Naive B cell (primary cell): ENCODE data around the gene VEPH1. TPM values are rescaled to one million over a fixed set of nuclear protein-coding genes. Genes with fewer than 3 reads are reported as not detected.

ENCODE experiments used
- ATAC-seq, 2 donors: fragments of 150-1000 bp; cut with Tn5 transposase; 2 replicates each; pipeline ENCODE4 v1.10.0; 2021; ENCODE audit warnings: low read depth in 2 of 2, mild to moderate bottlenecking in 2 of 2, moderate library complexity in 2 of 2
- DNase-seq: peaks from one replicate; pipeline ENCODE4 v3.0.0; 2022
- H3K27ac Mint-ChIP-seq, 6 donors: one replicate each; pipeline ENCODE4 v1.8.0; 2020 to 2022; ENCODE audit warnings: mild to moderate bottlenecking in 6 of 6, mixed read lengths in 6 of 6, moderate library complexity in 5 of 6, inconsistent platforms in 2 of 6
- H3K27me3 Mint-ChIP-seq, 3 donors: one replicate each; pipeline ENCODE4 v1.8.0; 2021 to 2022; ENCODE audit warnings: mixed read lengths in 3 of 3, mild to moderate bottlenecking in 1 of 3
- H3K36me3 Mint-ChIP-seq, 2 donors: one replicate each; pipeline ENCODE4 v1.8.0; 2020 to 2022; ENCODE audit warnings: mixed read lengths in 2 of 2, inconsistent platforms in 1 of 2, mild to moderate bottlenecking in 1 of 2
- H3K4me1 Mint-ChIP-seq, 3 donors: one replicate each; pipeline ENCODE4 v1.8.0; 2020 to 2022; ENCODE audit warnings: mixed read lengths in 3 of 3, inconsistent platforms in 1 of 3, mild to moderate bottlenecking in 1 of 3, moderate library complexity in 1 of 3
- H3K4me3 Mint-ChIP-seq, 8 donors: one replicate each; pipeline ENCODE4 v1.8.0; 2020 to 2022; ENCODE audit warnings: mild to moderate bottlenecking in 8 of 8, mixed read lengths in 8 of 8, moderate library complexity in 8 of 8, inconsistent platforms in 2 of 8
- H3K9me3 Mint-ChIP-seq, 7 donors: one replicate each; pipeline ENCODE4 v1.8.0; 2020 to 2022; ENCODE audit warnings: mixed read lengths in 7 of 7, mild to moderate bottlenecking in 5 of 7, inconsistent platforms in 2 of 7, moderate library complexity in 1 of 7
- polyA plus RNA-seq, 6 donors: library from polyadenylated mRNA; unstranded; fragments of 300-500 nt; fragmentation: Illumina TruSeq; gene quantifications; one replicate each; pipeline ENCODE4 v1.2.3, GENCODE V29; 2021; ENCODE audit warnings: low read depth in 6 of 6

The VEPH1 gene
- polyA plus RNA-seq, 6 donors from 2014 or later: 0.20 to 1.6 TPM; not detected in 4

- H3K9me3 Mint-ChIP-seq: peaks cover 0 to 4% (median 0%) of the 10 kb centered on the region in 7 donors
- peak overlapping the region in 1 of 6 donors; percentile 50 for H3K27ac Mint-ChIP-seq
- peaks cover 0 to 6% (median 0%) of the 10 kb centered on the region in 3 donors for H3K4me1 Mint-ChIP-seq
- peaks cover 0 to 13% of the 10 kb centered on the region in 2 donors for H3K36me3 Mint-ChIP-seq
- ATAC-seq (no peak), DNase-seq (no peak)
- H3K27me3 Mint-ChIP-seq: no peaks in the 10 kb centered on the region
- no peak overlapping the region for H3K4me3 Mint-ChIP-seq
Measured at GRCh38 chr3:157247391-157247790, 255.8 kb downstream of the VEPH1 start.

GRCh38 chr3:157242836-157243235, 260.4 kb downstream of the VEPH1 start:
- Mint-ChIP-seq H3K4me3 (no peak overlapping the region), H3K4me1 (peaks cover 3 to 6% (median 4%) of the 10 kb centered on the region in 3 donors), H3K36me3 (no peaks in the 10 kb centered on the region), H3K27me3 (no peaks in the 10 kb centered on the region), H3K9me3 (no peaks in the 10 kb centered on the region), H3K27ac (no peak overlapping the region)
- no peak for DNase-seq
- ATAC-seq: no peak

- Mint-ChIP-seq H3K4me3 (no peak overlapping the region), H3K36me3 (no peaks in the 10 kb centered on the region), H3K27me3 (no peaks in the 10 kb centered on the region), H3K27ac (no peak overlapping the region), H3K4me1 (peaks cover 3 to 6% (median 4%) of the 10 kb centered on the region in 3 donors), H3K9me3 (no peaks in the 10 kb centered on the region)
- ATAC-seq: no peak
- DNase-seq: no peak
Measured at GRCh38 chr3:157241599-157241998, 261.6 kb downstream of the VEPH1 start.

GRCh38 chr3:157240408-157240807, 262.8 kb downstream of the VEPH1 start:
- Mint-ChIP-seq H3K36me3 (no peaks in the 10 kb centered on the region), H3K4me1 (peaks cover 3 to 6% (median 4%) of the 10 kb centered on the region in 3 donors), H3K27me3 (no peaks in the 10 kb centered on the region), H3K9me3 (no peaks in the 10 kb centered on the region), H3K4me3 (no peak overlapping the region), H3K27ac (no peak overlapping the region)
- ATAC-seq (no peak), DNase-seq (no peak)

GRCh38 chr3:157239082-157239704, 264.0 kb downstream of the VEPH1 start:
- DNase-seq (peak; percentile 60), ATAC-seq (peak; percentile 99 to 100)
- peaks cover 3 to 6% (median 4%) of the 10 kb centered on the region in 3 donors for H3K4me1 Mint-ChIP-seq
- no peak overlapping the region for H3K27ac Mint-ChIP-seq
- no peaks in the 10 kb centered on the region for H3K36me3 Mint-ChIP-seq
- no peak overlapping the region for H3K4me3 Mint-ChIP-seq
- no peaks in the 10 kb centered on the region for H3K27me3 Mint-ChIP-seq
- H3K9me3 Mint-ChIP-seq: no peaks in the 10 kb centered on the region

GRCh38 chr3:157238457-157238856, 264.8 kb downstream of the VEPH1 start:
- no peaks in the 10 kb centered on the region for H3K36me3 Mint-ChIP-seq
- H3K9me3 Mint-ChIP-seq: no peaks in the 10 kb centered on the region
- no peak for ATAC-seq
- no peaks in the 10 kb centered on the region for H3K27me3 Mint-ChIP-seq
- no peak for DNase-seq
- H3K4me3 Mint-ChIP-seq: no peak overlapping the region
- no peak overlapping the region for H3K27ac Mint-ChIP-seq
- peaks cover 3 to 6% (median 4%) of the 10 kb centered on the region in 3 donors for H3K4me1 Mint-ChIP-seq

- peaks cover 3 to 6% (median 4%) of the 10 kb centered on the region in 3 donors for H3K4me1 Mint-ChIP-seq
- no peaks in the 10 kb centered on the region for H3K9me3 Mint-ChIP-seq
- H3K4me3 Mint-ChIP-seq: no peak overlapping the region
- no peak for DNase-seq
- ATAC-seq: no peak
- H3K27me3 Mint-ChIP-seq: no peaks in the 10 kb centered on the region
- peak overlapping the region in 1 of 6 donors; percentile 88 for H3K27ac Mint-ChIP-seq
- H3K36me3 Mint-ChIP-seq: peaks cover 0 to 2% of the 10 kb centered on the region in 2 donors
Measured at GRCh38 chr3:157237886-157238285, 265.3 kb downstream of the VEPH1 start.

GRCh38 chr3:157235291-157235690, 267.9 kb downstream of the VEPH1 start:
- ATAC-seq (no peak), DNase-seq (no peak)
- H3K4me1 Mint-ChIP-seq: peaks cover 3 to 6% (median 4%) of the 10 kb centered on the region in 3 donors
- peak overlapping the region in 1 of 6 donors; percentile 36 for H3K27ac Mint-ChIP-seq
- H3K9me3 Mint-ChIP-seq: peaks cover 0 to 1% (median 0%) of the 10 kb centered on the region in 7 donors
- H3K4me3 Mint-ChIP-seq: no peak overlapping the region
- H3K27me3 Mint-ChIP-seq: no peaks in the 10 kb centered on the region
- peaks cover 0 to 5% of the 10 kb centered on the region in 2 donors for H3K36me3 Mint-ChIP-seq

- no peak for DNase-seq
- Mint-ChIP-seq H3K36me3 (peaks cover 0 to 5% of the 10 kb centered on the region in 2 donors), H3K4me1 (peaks cover 0 to under 1% (median under 1%) of the 10 kb centered on the region in 3 donors), H3K9me3 (peaks cover 0 to 1% (median 0%) of the 10 kb centered on the region in 7 donors), H3K27me3 (no peaks in the 10 kb centered on the region), H3K4me3 (no peak overlapping the region), H3K27ac (no peak overlapping the region)
- ATAC-seq: no peak
Measured at GRCh38 chr3:157233923-157234322, 269.3 kb downstream of the VEPH1 start.

- H3K4me3 Mint-ChIP-seq: no peak overlapping the region
- DNase-seq (no peak), ATAC-seq (no peak)
- H3K9me3 Mint-ChIP-seq: peaks cover 0 to 1% (median 0%) of the 10 kb centered on the region in 7 donors
- no peaks in the 10 kb centered on the region for H3K4me1 Mint-ChIP-seq
- H3K27ac Mint-ChIP-seq: peak overlapping the region in 1 of 6 donors; percentile 40
- H3K36me3 Mint-ChIP-seq: peaks cover 0 to 5% of the 10 kb centered on the region in 2 donors
- H3K27me3 Mint-ChIP-seq: no peaks in the 10 kb centered on the region
Measured at GRCh38 chr3:157232141-157232540, 271.1 kb downstream of the VEPH1 start.

GRCh38 chr3:157231071-157231470, 272.1 kb downstream of the VEPH1 start:
- Mint-ChIP-seq H3K4me3 (no peak overlapping the region), H3K36me3 (peaks cover 0 to 8% of the 10 kb centered on the region in 2 donors), H3K27ac (no peak overlapping the region), H3K4me1 (no peaks in the 10 kb centered on the region), H3K27me3 (no peaks in the 10 kb centered on the region), H3K9me3 (peaks cover 0 to 1% (median 0%) of the 10 kb centered on the region in 7 donors)
- no peak for ATAC-seq
- no peak for DNase-seq

- no peak overlapping the region for H3K4me3 Mint-ChIP-seq
- no peaks in the 10 kb centered on the region for H3K9me3 Mint-ChIP-seq
Measured at GRCh38 chr3:157226173-157226847, 276.9 kb downstream of the VEPH1 start.

GRCh38 chr3:157225001-157225400, 278.2 kb downstream of the VEPH1 start:
- Mint-ChIP-seq H3K4me3 (no peak overlapping the region), H3K36me3 (peaks cover 0 to 5% of the 10 kb centered on the region in 2 donors), H3K27ac (no peak overlapping the region), H3K27me3 (no peaks in the 10 kb centered on the region), H3K4me1 (no peaks in the 10 kb centered on the region), H3K9me3 (no peaks in the 10 kb centered on the region)
- no peak for DNase-seq
- ATAC-seq: no peak

More at GRCh38 chr3:157226173-157226847, 276.9 kb downstream of the VEPH1 start:
- no peak overlapping the region for H3K27ac Mint-ChIP-seq
- H3K36me3 Mint-ChIP-seq: peaks cover 0 to 5% of the 10 kb centered on the region in 2 donors
- DNase-seq (no peak), ATAC-seq (no peak)
- H3K27me3 Mint-ChIP-seq: no peaks in the 10 kb centered on the region
- H3K4me1 Mint-ChIP-seq: no peaks in the 10 kb centered on the region

- no peak overlapping the region for H3K4me3 Mint-ChIP-seq
- ATAC-seq (no peak), DNase-seq (no peak)
- no peaks in the 10 kb centered on the region for H3K4me1 Mint-ChIP-seq
- no peaks in the 10 kb centered on the region for H3K27me3 Mint-ChIP-seq
- no peaks in the 10 kb centered on the region for H3K9me3 Mint-ChIP-seq
- H3K36me3 Mint-ChIP-seq: peaks cover 0 to under 1% of the 10 kb centered on the region in 2 donors
- no peak overlapping the region for H3K27ac Mint-ChIP-seq
Measured at GRCh38 chr3:157220883-157221282, 282.3 kb downstream of the VEPH1 start.
